LHCN-M2 (cell line): ENCODE data around the gene NDE1. TPM values are rescaled to one million over a fixed set of nuclear protein-coding genes. Genes with fewer than 3 reads are reported as not detected.
"Not testable (repeated sequence)": the region's sequence is repeated elsewhere in the genome, so short reads cannot be mapped to it uniquely, and the experiment has no call there.

Source experiments
- DNase-seq: peaks from one replicate; pipeline ENCODE4 v3.0.0-alpha.2; 2012; ENCODE audit warnings: low read depth
- polyA plus RNA-seq: library from polyadenylated mRNA; unstranded; fragments of >200 nt; gene quantifications from one replicate; pipeline ENCODE4 v1.2.1, GENCODE V29; 2012; ENCODE audit warnings: missing spikeins
- total RNA-seq: library from RNA; depleted of rRNA; stranded (reverse); fragments of >200 nt; gene quantifications from 2 replicates; pipeline ENCODE4 v1.2.3, GENCODE V29; 2014; rRNA removed

The NDE1 gene, protein sequence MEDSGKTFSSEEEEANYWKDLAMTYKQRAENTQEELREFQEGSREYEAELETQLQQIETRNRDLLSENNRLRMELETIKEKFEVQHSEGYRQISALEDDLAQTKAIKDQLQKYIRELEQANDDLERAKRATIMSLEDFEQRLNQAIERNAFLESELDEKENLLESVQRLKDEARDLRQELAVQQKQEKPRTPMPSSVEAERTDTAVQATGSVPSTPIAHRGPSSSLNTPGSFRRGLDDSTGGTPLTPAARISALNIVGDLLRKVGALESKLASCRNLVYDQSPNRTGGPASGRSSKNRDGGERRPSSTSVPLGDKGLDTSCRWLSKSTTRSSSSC
- total RNA-seq = 29.6 and 51.2 TPM in 2 replicates
- polyA plus RNA-seq = 28.9 TPM

DNA sequence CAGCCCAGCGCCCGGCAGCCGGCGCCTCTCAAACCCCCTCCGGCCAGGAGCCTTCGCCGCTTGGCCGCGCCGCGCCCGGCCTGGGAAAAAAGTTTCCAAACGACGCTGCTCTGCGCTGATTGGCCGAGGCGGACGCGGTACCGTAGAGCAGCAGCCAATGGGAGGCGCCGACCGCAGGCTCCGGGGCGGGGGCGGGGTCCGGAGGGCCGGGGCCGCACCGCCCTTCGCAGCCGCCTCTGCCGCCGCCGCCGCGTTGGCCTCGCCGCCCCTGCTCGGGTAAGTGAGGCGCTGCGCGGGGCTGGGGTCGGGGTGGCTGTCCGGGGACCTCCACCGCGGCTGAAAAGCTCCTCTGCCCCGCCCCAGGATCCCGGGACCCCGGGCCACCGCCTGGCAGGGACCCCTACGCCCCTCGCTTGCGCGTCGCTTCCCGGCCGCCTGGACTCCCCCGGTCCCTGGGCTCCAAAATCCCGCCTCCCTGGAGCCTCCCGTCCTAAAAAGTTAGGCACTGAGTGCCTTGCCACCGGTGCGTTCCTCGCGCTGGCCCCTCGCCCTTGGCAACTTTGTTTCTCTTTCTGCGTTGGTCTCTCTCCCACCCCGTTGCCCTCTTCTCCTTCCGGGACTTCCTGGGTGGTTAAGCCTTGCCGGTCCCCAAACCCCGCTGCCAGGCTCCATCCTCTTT is at the start of gene NDE1:
NDE1 (plus strand) TSS at position 227 of the 679 bp plus-strand sequence. CDS start 14,534 bp downstream, outside the sequence.
- DNase-seq = peak; percentile 86

DNA sequence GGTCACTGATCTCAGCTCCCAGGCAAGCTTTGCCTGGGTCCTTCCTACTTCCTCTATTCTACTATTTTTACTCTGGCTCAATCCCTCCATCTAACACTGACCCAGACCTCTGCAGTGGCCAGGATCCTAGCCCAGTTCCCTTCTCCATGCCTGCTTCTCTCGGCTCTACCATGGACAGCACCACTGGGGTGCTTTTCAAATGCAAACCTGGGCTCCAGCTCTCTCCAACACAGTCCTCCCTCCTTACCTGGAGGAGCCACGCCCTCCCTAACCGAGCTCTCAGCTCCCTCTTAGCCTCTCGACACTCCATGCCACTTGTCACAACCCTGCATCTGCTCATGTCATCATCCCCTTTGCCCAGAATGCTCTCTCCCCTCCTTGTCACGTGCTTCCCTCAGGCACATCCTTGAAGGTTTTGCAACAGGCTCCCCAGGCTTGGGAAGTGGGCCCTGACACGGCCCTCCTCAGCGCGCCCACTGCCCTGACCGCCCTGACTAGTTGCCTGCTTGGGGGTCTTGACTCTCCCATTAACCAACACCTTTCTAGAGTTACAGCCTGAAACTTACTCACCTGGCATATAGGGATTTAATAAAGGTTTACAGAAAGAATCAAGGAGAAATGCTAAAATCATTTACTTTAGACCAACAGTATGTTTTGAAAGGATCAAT is 48.7 kb upstream of the NDE1 start:
- DNase-seq = no peak

DNA sequence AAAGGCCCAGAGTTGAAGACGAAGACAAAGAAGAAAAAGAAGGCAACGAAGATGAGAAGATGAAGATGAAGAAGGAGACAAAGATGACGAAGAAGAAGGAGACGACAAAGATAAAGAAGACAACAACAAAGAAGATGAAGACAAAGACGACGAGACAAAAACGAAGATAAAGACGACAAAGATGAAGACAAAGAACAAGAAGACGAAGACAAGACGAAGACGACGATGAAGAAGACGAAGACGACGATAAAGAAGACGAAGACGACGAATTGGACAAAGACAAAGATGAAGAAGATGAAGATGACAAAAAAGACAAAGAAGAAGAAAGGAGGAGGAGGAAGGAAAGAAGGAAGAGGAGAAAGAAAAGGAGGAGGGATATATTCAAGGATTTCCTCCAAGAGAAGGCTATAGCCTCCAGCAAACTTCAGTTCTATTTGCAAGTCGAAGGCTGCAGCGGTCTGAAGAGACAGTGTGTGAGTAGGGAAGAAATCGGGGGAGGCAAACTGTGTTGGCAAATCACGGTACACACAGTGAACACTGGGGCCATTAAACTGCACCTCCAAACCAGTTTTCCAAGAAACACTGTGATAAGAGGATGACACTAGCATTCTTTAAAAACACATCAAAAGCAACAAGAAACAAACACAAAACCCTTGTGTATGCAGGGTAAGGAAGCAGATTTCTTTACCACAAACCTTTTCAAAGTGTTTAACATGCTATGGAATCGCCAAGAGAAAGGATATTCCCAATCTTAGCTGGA is 47.6 kb upstream of the NDE1 start:
- no peak for DNase-seq

DNA sequence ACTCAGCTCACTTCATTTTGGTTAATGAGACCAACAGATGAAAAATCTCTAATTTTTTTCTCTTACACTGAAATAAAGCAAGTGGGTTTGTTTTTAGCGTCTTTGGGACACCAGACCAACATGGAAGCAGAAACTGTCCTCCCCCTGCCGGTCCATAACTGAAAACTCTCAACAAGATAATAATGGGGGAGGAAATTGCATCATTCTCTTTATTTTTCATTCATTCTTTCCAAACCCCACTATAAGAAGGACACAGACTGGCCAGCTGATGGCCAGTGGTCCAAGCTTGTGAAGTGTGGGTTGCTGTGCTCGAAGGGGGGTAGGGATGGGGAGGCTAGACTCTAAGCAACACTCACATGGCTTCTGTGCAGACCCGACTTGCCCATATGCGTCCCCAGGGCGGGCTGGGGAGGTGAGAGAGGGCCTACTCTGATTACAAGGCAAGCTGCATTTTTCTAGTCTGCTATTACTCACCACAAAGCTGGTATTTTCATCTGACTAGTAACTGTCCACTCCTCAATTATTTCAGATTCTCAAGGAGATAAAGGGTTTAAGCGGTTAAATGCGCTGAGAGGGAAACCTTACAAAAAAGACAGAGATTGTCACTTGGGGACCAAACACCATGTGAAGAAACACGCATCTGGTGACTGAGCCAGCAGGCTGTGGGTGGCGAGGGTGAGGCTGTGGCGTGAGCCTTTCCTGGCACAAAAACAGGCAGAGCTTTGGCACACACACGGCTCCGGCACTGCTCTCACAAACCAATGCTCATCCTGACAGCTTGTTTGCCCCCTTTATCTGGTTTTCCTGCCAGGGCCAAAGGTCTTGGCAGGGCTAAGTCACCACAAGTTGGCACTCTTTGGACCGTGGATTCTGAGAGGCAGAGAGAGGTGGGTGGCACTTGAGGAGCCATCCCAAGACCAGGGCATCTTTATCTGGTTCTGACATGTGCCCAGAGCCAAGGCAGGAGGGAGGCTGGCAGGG is 45.3 kb upstream of the NDE1 start:
- no peak for DNase-seq

DNA sequence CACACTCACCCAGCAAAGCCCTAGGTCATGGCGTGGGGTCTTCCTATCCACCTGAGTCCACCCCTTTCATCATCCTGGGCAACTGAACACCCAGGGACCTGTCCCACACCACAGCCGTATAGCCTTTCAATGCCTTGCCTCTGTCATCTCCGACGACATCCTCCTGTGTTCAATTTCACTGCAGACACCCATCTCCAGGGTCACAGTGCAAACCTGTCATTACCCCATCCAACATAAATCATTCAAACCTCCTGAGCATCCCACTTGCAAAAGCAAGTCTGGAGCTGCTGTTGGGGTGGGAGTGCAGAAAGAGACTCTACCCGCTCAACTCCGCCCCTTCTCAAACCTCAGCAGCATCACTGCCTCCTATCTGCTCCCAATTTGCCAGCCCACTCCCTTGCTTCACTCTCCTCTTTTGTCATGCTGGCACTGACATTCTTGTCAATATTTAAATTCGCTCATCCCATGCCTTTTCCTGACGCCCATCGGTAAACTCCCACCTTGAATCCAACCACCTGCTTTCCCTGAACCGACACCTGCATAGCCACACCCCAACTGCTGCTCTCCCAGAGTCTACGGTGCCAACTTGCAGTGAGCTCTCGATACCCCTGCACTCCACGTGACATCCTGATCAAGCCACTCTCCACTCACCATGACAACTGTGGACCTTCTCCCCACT is 44.1 kb upstream of the NDE1 start:
- DNase-seq = no peak

DNA sequence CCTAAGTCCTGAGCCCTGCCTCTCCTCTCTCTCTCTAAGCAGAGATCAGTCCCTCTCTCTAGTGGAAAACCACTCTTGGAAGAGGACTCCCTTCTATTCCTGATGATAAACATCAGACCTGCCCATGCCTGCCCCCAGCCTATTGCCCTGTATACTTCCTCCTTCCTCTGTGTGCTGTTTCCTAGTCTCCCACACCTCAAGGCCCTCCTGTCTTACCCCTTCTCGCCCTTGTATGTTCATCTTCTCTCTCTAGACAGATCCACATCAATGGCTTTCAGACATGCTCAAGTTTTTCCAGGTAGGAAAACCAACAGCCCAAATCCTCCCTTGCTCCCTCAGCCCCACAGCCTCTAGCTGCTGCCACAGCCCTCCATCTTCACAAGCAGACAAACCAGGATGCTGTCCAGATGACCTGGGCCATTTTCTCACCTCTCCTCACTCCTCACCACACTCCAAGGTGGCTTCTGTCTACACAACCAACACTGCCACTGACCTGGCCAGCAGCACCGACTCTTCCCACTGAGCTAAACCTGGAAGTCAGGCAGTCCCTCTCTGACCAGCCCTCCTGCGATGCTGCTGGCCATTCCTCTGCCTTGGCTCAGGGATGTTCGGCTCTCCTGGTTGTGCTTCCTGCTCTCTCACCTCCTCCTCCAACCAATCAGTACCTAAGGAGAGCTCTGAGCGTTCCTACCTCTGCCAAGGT is 43.4 kb upstream of the NDE1 start:
- DNase-seq = no peak

DNA sequence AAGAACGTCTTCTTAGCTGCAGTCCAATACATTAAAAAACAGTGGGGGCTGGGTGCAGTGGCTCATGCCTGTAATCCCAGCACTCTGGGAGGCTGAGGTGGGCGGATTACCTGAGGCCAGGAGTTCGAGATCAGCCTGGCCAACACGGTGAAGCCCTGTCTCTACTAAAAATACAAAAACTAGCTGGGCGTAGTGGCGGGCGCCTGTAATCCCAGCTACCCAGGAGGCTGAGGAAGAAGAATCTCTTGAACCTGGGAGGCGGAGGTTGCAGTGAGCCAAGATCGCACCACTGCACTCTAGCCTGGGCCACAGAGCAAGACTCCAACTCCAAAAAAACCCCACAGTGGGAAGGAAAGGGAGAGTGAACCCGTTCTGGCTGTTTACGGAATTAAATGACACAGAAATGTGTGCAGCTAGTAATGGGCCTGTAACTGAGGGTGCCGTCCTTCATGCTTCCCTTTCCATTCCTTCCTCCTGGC is 42.8 kb upstream of the NDE1 start:
- DNase-seq = not testable (repeated sequence)

DNA sequence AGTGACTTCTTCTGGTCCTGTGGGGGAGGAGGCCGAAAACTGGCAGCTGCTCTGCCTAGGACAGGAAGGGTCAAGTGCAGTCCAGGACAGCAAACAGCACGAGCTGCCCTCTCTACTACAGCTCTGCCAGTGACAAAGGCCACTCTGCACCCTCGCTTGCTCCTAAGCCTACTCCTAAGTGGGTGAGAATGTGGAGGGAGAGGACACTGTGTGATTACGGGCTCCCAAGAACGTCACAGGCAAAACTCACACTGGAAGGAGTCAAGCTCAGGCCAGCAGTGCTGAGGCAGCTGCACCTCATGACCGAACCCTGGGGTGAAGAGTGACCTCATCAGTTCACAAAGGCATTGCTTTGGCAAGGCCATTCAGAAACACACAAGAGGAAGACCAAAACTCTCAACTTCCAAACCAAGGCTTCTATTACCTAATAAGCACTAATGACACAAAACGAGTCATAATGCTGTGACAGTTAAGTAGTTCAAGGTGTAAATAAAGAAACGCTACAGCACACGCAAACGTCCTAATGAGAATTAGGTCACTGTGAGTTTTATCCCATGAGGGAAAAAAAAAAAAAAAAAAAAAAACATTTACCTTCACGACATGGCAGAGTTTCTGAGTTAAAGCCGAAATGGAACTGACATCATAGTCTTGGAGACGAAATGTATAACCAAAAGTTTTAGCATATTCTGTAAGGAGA is 42.2 kb upstream of the NDE1 start:
- peak; percentile 74 for DNase-seq

DNA sequence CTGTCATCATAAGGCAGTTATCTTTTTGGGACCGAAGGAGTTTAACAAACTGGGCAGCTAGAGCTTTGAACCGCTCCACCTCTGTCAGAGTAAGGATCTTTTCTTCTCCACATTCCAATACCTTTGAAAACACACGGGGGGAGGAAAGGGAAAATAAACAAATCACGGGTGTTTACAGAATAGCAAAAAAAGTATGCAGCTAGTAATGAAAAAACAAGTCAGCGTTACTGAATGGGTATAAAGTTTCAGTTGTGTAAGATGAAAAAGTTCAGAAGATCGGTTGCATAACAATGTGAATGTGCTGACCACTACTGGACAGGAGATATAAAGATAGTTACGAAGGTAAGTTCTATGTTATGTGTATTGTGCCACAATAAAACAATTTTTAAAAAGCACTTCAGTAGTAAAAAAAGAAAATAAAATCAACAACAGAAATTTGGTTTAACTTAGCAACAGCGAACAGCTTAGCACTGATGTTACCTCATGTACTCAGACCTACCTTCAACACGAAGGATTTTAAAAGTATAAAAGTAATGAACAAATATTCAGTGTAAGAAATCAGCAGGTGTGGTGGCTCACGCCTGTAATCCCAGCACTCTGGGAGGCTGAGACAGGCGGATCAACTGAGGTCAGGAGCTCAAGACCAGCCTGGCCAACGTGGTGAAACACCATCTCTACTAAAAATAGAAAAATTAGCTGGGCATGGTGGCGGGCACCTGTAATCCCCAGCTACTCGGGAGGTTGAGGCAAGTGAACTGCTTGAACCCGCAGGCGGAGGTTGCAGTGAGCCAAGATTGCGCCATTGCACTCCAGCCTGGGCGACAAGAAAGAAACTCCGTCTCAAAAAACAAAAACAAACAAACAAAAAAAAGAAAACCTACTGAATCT is 41.4 kb upstream of the NDE1 start:
- DNase-seq = peak; percentile 26

DNA sequence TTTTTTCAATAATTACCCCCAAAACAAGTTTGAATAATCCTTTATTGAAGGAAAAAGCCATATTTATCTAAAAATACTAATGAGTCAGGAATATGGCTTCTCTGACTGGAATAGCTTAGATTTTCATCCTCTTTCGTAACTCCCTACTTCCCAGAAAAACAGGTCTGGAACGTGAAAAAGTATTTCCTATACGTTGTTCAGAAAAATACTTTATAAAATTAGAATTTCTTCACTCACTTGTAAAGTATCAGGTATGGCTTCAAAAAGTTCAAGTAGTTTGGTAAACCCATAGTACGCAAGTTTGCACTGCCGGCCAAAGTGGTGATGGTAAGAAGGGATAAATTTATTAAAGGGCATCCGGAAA is 40.8 kb upstream of the NDE1 start:
- DNase-seq = no peak

DNA sequence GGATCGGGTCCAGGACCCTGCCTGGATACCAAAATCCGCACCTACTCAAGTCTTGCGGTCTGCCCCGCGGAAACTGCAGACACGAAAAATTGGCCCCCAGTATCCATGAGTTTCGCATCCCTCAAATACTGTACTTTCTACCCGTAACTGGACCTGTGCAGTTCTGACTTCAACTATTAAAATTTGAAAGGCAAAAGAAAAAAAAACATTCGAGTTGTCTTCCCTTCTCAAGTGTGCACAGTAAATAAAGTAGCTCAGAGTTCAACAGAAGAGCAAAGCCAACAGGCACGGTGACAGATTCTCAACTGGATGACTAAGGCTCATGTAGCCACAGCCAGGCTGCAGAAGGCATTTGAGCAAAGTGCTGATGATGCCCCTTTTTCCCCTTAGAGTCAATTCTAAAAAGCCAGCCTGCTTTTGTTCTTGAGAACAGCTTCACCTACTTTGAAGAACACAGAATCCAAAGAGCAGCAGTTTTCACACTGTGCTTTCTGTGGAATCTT is 39.6 kb upstream of the NDE1 start:
- DNase-seq = peak; percentile 25

DNA sequence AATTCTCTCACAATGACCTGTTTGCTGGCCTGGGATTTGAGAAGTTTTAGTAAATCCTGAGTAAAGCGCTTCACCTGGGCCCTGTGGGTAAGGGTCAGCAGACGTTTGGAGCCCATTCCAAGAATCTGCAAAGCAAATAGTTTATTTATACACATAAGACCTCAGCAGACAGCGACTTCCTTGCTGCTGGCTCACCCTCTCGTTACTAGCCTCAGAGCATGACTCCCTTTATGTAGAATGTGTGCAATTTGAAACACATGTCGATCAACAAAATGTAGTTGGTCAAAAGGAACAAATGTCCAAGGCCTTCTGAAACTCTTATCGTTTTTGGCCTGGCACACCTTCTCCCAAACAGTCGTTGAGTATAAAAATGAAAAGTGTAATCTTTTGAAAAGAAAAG is 38.4 kb upstream of the NDE1 start:
- DNase-seq = no peak

DNA sequence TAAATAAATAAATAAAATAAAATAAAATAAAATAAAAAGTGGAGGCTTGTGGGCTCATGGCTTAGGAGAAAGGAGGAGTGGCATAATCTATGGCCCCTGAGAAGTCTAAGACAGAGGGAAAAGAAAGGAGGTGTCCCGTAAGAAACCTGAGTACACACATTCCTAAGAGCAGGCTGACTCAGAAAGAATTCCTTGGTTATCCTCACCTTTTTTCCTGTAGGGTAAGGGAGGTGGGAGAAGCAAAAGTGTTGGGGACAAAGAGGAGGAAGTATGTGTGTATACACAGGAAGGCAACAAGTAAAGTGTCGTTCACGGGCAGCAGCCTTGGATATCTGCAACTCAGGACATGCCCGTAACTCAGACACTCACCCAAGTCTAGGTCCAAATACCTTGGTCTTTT is 36.4 kb upstream of the NDE1 start:
- DNase-seq = no peak

DNA sequence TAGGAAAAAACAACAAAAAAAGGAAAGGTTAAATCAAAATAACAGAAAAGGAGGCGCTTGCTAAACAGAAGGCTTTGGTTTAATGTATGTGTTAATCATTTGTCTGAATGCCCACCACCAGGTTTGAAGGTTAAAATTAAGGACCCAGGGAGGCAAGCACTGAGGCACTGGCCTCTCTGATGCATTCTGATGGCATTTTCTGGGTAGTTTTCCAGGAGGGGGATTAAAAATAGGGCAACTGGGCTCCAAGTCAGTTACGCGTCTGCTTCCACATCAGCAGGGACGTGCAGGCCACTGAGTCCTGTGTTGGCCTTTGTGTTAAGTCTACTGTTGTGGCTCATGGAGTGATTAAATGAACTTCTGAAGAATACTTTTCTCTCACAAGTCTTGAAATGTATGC is 34.0 kb upstream of the NDE1 start:
- DNase-seq = no peak

DNA sequence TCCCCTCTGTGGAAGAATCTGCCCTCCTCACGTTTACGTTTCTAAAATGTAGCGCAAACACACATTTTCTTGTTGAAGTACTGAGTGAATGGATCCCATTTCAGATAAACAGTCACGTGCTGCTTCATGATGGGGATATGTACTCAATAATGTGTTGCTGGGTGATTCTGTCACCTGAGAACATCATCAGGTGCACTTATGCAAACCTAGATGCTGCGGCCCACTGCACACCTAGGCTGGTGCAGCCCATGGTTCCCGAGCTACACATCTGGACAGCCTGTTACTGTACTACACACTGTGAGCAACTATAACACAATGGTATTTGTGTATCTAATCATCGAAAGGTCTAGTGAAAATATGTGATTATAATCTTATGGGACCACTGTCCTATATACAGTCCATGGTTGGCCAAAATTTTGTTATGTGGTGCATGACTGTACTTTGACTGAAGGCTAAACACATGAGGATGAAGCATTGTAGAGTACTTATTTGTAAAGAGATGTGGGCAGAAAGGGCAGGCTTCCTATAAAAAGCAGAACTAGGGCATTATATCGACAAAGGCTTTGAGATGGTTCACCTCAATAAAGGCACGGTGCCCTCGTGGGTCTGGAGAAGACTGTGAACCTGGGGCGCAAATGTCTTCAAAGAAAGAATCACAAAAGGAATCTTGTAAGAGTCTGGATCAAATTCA is 33.4 kb upstream of the NDE1 start:
- no peak for DNase-seq

DNA sequence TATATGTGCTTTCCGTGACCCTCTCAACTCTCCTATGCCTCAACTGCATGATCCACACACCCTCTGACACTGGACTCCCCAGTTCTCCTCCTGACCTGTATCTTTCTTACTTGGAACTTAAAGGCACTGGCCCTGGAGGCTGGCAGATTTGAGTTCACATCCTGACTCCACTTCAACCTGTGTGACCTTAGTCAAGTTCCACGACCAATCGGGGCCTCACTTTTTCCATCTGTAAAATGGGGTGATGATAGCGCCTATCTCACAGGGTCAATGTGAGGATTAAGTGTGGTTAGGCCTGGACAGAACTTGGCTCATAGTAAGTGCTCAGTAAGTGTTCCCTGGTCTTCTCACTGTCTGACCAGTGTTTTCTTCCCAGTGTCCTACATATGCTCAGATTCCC is 32.1 kb upstream of the NDE1 start:
- DNase-seq = no peak

DNA sequence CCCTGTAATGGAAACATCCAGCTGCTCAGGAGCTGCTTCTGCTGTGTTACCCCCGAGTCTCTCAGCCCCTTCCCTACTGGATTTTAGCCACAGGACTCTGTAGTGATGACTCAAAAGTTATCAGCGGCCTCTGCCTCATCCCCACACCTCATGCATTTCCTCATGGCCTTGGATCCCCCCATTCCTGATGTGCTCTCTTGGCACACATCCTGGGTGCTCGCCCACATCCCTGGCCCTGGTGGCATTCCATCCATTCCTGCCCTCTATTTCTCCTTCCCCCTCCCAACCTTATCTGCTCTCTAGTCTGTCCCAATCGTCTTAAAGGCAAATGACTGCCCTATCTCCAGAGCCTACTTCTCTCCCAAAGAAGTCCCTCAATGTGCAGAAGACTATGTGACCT is 31.7 kb upstream of the NDE1 start:
- peak; percentile 66 for DNase-seq
